ENCODE measurements around the gene ABCA2. TPM values are rescaled to one million over a fixed set of nuclear protein-coding genes. Genes with fewer than 3 reads are reported as not detected.
"Not testable (repeated sequence)": the region's sequence is repeated elsewhere in the genome, so short reads cannot be mapped to it uniquely, and the experiment has no call there.

The ABCA2 gene
- total and polyA plus RNA-seq, 3 donors from 2014 or later = 33.6 to 65.5 (median 56.0) TPM

DNA sequence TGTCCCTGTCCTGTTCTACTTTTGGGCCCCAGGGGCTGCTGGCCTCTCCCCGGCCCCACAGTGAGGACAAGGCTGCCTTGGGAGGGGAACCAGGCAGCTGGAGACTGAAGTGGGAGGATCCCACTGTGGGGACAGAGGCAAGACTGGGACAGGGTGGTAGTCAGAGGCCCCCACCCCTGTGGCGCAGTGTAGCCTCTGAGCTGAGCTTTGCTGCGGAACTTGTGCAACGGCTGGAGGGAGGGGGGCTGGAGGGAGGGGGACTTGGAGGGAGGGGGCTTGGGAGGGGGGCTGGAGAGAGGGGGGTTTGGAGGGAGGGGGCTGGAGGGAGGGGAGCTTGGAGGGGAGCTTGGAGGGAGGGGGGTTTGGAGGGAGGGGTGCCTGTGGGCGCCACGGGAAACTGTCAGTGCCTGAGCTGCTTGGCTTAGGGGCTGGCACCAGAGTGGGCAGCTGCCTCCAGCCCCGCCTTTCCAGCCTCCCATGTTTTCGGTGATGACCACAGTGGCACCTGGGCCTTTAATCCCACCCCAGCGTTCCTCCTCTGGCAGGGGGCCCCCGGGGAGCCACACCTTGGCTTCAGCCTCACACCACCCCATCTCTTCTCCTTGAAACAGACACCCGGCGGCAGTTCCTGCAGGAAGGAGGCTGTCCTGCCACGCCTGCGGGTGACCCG is 6.1 kb upstream of the ABCA2 start:
- 46 to 68% methylated on average over 8 to 14 of the region's 15 CpGs for WGBS, 2 donors
- H3K27ac ChIP-seq = no peak overlapping the region
- H3K4me1 ChIP-seq = peaks cover 16% of the 10 kb centered on the region
- intact Hi-C loops (cut with DNase I; ENCODE audit: low total_unique reads) = loop anchor here (10.0 kb wide), 1 partner anchor 199 kb away; no protein-coding TSS in a partner anchor
- no peak for DNase-seq
- no peaks in the 10 kb centered on the region for H3K9me3 ChIP-seq
- no peaks in the 10 kb centered on the region for H3K36me3 ChIP-seq (ENCODE audit: low read depth, missing control alignments)
- no peak overlapping the region for H3K4me3 ChIP-seq
- TF ChIP-seq, protein P1, sequence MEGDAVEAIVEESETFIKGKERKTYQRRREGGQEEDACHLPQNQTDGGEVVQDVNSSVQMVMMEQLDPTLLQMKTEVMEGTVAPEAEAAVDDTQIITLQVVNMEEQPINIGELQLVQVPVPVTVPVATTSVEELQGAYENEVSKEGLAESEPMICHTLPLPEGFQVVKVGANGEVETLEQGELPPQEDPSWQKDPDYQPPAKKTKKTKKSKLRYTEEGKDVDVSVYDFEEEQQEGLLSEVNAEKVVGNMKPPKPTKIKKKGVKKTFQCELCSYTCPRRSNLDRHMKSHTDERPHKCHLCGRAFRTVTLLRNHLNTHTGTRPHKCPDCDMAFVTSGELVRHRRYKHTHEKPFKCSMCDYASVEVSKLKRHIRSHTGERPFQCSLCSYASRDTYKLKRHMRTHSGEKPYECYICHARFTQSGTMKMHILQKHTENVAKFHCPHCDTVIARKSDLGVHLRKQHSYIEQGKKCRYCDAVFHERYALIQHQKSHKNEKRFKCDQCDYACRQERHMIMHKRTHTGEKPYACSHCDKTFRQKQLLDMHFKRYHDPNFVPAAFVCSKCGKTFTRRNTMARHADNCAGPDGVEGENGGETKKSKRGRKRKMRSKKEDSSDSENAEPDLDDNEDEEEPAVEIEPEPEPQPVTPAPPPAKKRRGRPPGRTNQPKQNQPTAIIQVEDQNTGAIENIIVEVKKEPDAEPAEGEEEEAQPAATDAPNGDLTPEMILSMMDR (IDR thresholded peaks at IDR 0.05) = no peak
- no peak for TF ChIP-seq POLR2A (IDR thresholded peaks at IDR 0.05)
- no peaks in the 10 kb centered on the region for H3K27me3 ChIP-seq

DNA sequence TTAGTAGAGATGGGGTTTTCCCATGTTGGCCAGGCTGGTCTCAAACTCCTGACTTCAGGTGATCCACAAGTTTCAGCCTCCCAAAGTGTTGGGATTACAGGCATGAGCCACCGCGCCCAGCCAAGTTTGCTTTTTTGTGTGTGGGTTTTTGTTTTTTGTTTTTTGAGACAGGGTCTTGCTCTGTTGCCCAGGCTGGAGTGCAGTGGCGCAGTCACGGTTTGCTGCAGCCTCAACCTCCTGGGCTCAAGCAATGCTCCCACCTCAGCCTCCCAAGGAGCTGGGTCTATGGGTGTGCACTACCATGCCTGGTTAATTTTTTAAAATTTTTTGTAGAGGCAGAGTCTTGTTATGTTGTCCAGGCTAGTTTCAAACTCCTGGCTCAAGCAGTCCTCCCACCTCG is 5.4 kb upstream of the ABCA2 start:
- intact Hi-C loops (cut with DNase I; ENCODE audit: low total_unique reads) = loop anchor here (10.0 kb wide), 1 partner anchor 199 kb away; no protein-coding TSS in a partner anchor
- not testable (repeated sequence) for H3K27ac ChIP-seq; H3K27me3 ChIP-seq; H3K4me3 ChIP-seq; H3K36me3 ChIP-seq (ENCODE audit: low read depth, missing control alignments); H3K9me3 ChIP-seq; DNase-seq
- peaks cover 23% of the 10 kb centered on the region for H3K4me1 ChIP-seq
- WGBS, 2 donors = 86 to 92% methylated on average over 5 of the region's 5 CpGs

DNA sequence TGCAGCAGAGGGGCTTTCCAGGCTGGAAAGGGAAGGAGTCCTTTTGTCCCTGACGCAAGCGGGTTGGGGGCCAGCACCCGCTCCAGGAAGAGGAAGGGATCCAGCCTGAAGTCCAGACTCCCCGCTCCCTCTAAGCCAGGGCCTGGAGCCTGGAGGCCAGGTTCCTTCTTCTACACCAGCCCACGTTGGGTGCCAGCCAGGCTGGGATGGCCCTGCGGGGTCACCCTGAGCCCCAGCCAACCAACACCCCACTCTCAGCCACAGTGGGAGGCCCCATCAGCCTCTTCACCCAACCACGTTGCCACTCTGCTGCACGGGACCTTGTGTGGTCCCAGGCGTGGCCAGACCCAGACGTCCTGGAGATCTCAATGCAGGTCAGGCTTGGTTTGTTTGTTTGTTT is 4.8 kb upstream of the ABCA2 start:
- no peaks in the 10 kb centered on the region for H3K27me3 ChIP-seq
- no peaks in the 10 kb centered on the region for H3K9me3 ChIP-seq
- peak; percentile 48 for DNase-seq
- TF ChIP-seq POLR2A (IDR thresholded peaks at IDR 0.05) = no peak
- TF ChIP-seq, protein P1 (IDR thresholded peaks at IDR 0.05) = no peak
- no peak overlapping the region for H3K27ac ChIP-seq
- intact Hi-C loops (cut with DNase I; ENCODE audit: low total_unique reads) = loop anchor here (10.0 kb wide), 1 partner anchor 198 kb away; no protein-coding TSS in a partner anchor
- H3K4me1 ChIP-seq = peaks cover 23% of the 10 kb centered on the region
- no peaks in the 10 kb centered on the region for H3K36me3 ChIP-seq (ENCODE audit: low read depth, missing control alignments)
- 87 to 89% methylated on average over 7 to 10 of the region's 10 CpGs for WGBS, 2 donors
- no peak overlapping the region for H3K4me3 ChIP-seq

DNA sequence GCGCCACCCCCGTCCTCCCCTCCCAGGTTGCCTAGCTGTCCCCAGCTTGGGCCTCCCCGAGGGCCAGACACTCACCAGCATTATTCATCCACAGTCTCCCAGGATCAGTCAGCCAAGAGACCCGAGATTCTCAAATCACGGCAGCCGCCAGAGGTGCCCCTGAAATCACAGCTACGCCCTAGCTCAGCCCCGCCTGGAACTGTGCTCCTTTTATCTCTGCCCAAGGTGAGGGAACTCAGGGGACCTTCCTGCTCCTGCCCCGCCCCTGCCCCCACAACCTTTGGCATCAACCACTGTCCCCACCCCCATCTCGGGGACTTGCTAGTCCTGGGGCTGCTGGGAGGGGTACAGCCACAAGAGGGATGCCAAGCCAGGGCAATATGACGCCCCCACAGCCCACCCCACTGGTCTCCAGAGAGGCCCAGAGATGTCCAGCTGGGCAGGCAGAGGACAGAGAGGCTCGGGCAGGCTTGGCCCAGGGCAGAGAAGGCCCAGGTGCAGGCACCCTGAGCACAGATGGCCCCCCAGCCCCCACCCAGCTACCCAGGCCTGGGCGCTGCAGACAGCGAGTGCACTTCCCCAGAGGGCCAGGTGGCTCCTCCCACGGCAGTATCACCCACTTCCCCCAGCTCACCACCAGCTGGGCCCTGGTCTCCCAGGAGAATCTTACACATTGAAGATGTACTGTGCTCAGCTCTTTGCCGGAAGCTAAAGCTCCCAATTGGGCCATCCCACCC is 4.0 kb upstream of the ABCA2 start, which contains the start of gene FUT7:
FUT7 (minus strand) TSS at position 185 of the 737 bp plus-strand sequence; CDS start at position 88, 97 bp downstream.
- Histone ChIP-seq H3K4me1 (peaks cover 27% of the 10 kb centered on the region), H3K27ac (no peak within 1 kb of the TSS), H3K9me3 (no peaks in the 10 kb centered on the region), H3K4me3 (no peak within 1 kb of the TSS), H3K27me3 (no peaks in the 10 kb centered on the region), H3K36me3 (ENCODE audit: low read depth, missing control alignments) (no peaks in the 10 kb centered on the region)
- no peak for DNase-seq
- 62 to 68% methylated on average over 10 to 16 of the region's 16 CpGs for WGBS, 2 donors
- TF ChIP-seq POLR2A (IDR thresholded peaks at IDR 0.05) = no peak
- TF ChIP-seq, protein P1 (IDR thresholded peaks at IDR 0.05) = no peak
- intact Hi-C loops (cut with DNase I; ENCODE audit: low total_unique reads) = loop anchor here (10.0 kb wide), 1 partner anchor 197 kb away; no protein-coding TSS in a partner anchor
